Thymus (tissue), 11 donors: ENCODE results near the gene LCE2A. TPM values are rescaled to one million over a fixed set of nuclear protein-coding genes. Genes with fewer than 3 reads are reported as not detected.
"Not testable (repeated sequence)": the region's sequence is repeated elsewhere in the genome, so short reads cannot be mapped to it uniquely, and the experiment has no call there.

Experiments used
- DNase-seq, 9 donors: peaks; one replicate each; pipeline ENCODE4 v3.0.0-alpha.2; 2013; ENCODE audit warnings: low spot score in 9 of 9, low read depth in 6 of 9, missing footprints in 1 of 9
- H3K27ac ChIP-seq, 2 donors: one replicate each; pipeline ENCODE4 v1.5.1; 2013; ENCODE audit warnings: control low read depth in 1 of 2, low read depth in 1 of 2, low read length in 1 of 2, mild to moderate bottlenecking in 1 of 2, moderate library complexity in 1 of 2
- H3K27me3 ChIP-seq, 2 donors: one replicate each; pipeline ENCODE4 v1.5.1; 2013; ENCODE audit warnings: low read length in 1 of 2; ENCODE audit not compliant: control insufficient read depth in 2 of 2, insufficient read depth in 1 of 2
- H3K36me3 ChIP-seq, 2 donors: one replicate each; pipeline ENCODE4 v1.5.1; 2013; ENCODE audit warnings: low read length in 1 of 2, mild to moderate bottlenecking in 1 of 2, moderate library complexity in 1 of 2; ENCODE audit not compliant: control insufficient read depth in 2 of 2, insufficient read depth in 2 of 2
- H3K4me1 ChIP-seq, 2 donors: one replicate each; pipeline ENCODE4 v1.5.1; 2013; ENCODE audit warnings: low read length in 2 of 2; ENCODE audit not compliant: control insufficient read depth in 2 of 2, insufficient read depth in 2 of 2
- H3K4me3 ChIP-seq, 2 donors: one replicate each; pipeline ENCODE4 v1.5.1; 2013; ENCODE audit warnings: low read length in 2 of 2, control low read depth in 1 of 2, mild to moderate bottlenecking in 1 of 2
- H3K9me3 ChIP-seq, 2 donors: one replicate each; pipeline ENCODE4 v1.5.1; 2013; ENCODE audit warnings: low read length in 1 of 2, mild to moderate bottlenecking in 1 of 2; ENCODE audit not compliant: control insufficient read depth in 2 of 2, insufficient read depth in 1 of 2
- WGBS: extraction: QIAGEN DNeasy Blood & Tissue Kit; methylation state at CpG from one replicate; pipeline ENCODE4 v1.1.7; 2013; 5-methylcytosine and 5-hydroxymethylcytosine counted together
- polyA plus RNA-seq: library from polyadenylated mRNA; stranded (reverse); fragments of 200-250 nt; gene quantifications from one replicate; pipeline ENCODE4 v1.2.3, GENCODE V29; 2013
- total RNA-seq: library from RNA; stranded (reverse); fragments of 120-200 nt; gene quantifications from one replicate; pipeline ENCODE4 v1.2.4, GENCODE V29; 2013
- donor health status: healthy.

LCE2A gene
- total and polyA plus RNA-seq, 2 donors = 1.3 TPM; not detected in 1

DNA sequence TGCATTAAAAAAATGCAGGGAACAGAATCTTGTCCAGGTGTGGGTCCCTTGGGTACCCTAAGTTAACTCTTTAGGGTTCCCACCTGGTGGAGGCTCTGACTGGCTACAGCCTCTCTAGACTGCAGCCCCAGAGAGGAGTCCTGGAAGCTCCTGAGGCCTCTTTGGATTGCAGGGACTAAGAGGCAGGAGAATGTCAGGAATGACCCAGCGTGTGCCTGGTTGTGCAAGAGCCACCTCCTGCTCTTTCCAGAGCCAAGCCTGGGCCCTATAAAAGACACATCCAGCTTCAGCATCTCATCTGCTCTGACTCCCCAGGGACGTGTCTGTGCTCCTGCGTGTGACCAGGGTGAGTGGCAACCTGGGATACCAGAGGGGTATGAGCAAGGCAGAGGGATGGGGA lies 23.2 kb upstream of the LCE2A start, which contains the start of gene LCE2C:
Gene LCE2C, plus strand, starts transcription at position 297 of the 400 bp plus-strand sequence. CDS start 737 bp downstream, outside the sequence.
- H3K4me1 ChIP-seq, H3K36me3 ChIP-seq, H3K9me3 ChIP-seq, H3K4me3 ChIP-seq, DNase-seq, H3K27ac ChIP-seq, H3K27me3 ChIP-seq: not testable (repeated sequence)
- 85% methylated on average over 3 of the region's 3 CpGs for WGBS

DNA sequence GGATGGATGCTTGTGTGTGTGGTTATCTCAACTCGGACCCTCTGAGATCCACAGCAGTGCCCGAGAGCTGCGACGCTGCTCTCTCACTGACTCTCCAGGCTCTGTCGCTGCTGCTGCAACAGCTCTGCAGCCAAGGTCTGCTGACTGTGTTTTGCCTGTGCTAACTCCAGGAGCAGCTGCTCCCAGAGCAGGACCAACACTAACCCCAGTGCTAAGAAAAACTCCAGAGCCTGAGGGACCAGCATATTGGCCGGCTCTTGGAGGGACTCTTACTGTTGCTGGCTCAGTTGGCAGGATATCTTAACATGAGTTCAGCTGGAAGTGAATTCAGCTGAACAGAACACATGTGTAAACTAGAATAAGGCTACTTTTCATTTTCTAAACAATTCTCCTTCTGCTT lies 18.7 kb upstream of the LCE2A start:
- DNase-seq = no peak
- no peaks in the 10 kb centered on the region for H3K9me3 ChIP-seq
- 87% methylated on average over 6 of the region's 6 CpGs for WGBS
- no peaks in the 10 kb centered on the region for H3K27me3 ChIP-seq
- H3K4me3 ChIP-seq = no peak overlapping the region
- H3K36me3 ChIP-seq = no peaks in the 10 kb centered on the region
- no peak overlapping the region for H3K27ac ChIP-seq
- H3K4me1 ChIP-seq = no peaks in the 10 kb centered on the region

DNA sequence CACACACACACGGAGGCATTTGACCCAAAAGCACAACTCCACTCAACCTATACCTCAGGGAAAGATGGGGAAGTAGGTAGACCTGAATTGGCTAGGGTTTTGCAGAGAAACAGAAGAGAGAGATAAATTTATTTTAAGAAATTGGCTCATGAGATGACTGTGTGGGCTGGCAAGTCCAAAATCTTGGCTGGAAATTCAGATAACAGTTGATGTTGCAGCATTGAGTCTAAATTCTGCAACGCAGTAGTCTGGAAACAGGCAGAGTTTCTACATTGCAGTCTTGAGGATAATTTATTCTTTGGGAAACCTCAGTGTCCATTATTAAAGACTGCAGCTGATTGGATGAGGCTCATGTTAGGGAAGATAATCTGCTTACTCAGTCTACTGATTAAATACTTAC lies 16.5 kb upstream of the LCE2A start:
- H3K36me3 ChIP-seq = no peaks in the 10 kb centered on the region
- H3K27me3 ChIP-seq = no peaks in the 10 kb centered on the region
- DNase-seq = no peak
- H3K4me1 ChIP-seq = no peaks in the 10 kb centered on the region
- no peak overlapping the region for H3K4me3 ChIP-seq
- no peaks in the 10 kb centered on the region for H3K9me3 ChIP-seq
- H3K27ac ChIP-seq = no peak overlapping the region
- 71% methylated on average over 2 of the region's 2 CpGs for WGBS

DNA sequence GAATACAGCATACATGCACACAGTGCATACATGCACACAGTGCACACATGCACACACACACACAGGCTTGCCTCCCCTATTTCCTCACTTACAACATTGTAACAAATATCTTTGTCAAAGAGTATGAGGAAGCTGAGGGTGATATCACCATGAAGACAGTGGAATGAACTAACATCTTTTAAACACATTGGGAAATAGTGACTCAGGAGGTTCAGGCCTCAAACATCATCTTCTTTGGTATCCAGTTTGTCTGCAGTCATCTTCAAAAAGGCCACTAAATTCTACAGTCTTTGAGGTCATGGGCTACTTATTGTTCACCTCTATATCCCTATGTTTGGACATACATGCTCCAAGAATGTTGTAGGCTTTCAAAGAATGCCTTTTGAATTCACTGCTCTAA lies 14.3 kb upstream of the LCE2A start:
- DNase-seq = no peak
- H3K27me3 ChIP-seq = no peaks in the 10 kb centered on the region
- no peaks in the 10 kb centered on the region for H3K36me3 ChIP-seq

DNA sequence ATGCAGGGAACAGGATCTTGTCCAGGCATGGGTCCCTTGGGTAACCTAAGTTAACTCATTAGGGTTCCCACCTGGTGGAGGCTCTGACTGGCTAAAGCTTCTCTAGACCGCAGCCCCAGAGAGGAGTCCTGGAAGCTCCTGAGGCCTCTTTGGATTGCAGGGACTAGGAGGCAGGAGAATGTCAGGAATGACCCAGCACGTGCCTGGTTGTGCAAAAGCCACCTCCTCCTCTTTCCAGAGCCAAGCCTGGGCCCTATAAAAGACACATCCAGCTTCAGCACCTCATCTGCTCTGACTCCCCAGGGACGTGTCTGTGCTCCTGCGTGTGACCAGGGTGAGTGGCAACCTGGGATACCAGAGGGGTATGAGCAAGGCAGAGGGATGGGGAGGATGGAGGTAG lies 12.3 kb upstream of the LCE2A start, which contains the start of gene LCE2B:
Gene LCE2B, plus strand, starts transcription at position 301 of the 400 bp plus-strand sequence. CDS start 721 bp downstream, outside the sequence.
- 80% methylated on average over 4 of the region's 4 CpGs for WGBS
- not testable (repeated sequence) for H3K4me3 ChIP-seq

More for the DNA sequence above, 14.3 kb upstream of the LCE2A start:
- Histone ChIP-seq H3K9me3 (no peaks in the 10 kb centered on the region), H3K4me3 (no peak overlapping the region), H3K27ac (no peak overlapping the region), H3K4me1 (no peaks in the 10 kb centered on the region)

DNA sequence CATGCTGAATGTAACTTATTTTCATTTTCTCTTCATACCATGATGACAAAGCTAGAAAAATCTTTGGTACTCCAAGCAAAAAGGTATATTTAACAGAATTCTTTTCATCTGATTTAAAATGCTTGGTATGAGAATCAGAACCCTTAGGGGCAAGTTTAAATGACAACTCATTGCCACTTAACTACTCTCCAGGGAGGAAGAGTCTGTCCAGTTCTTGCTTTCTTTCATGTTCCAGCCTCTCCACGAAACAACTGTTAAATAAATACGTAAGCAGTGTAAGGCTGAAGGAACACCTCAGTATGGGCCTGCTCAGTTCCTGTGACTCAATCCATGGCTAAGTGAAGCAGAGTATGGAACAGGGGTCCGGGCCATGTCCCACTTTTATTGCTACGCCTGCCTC lies 1.6 kb downstream of the LCE2A start:
- Histone ChIP-seq H3K4me1 (no peaks in the 10 kb centered on the region), H3K27me3 (no peaks in the 10 kb centered on the region), H3K9me3 (no peaks in the 10 kb centered on the region), H3K4me3 (no peak overlapping the region), H3K27ac (no peak overlapping the region), H3K36me3 (no peaks in the 10 kb centered on the region)
- 91% methylated on average over 4 of the region's 4 CpGs for WGBS
- no peak for DNase-seq

More for the DNA sequence above, 12.3 kb upstream of the LCE2A start, which contains the start of gene LCE2B:
- not testable (repeated sequence) for H3K9me3 ChIP-seq, H3K4me1 ChIP-seq, DNase-seq, H3K27ac ChIP-seq, H3K27me3 ChIP-seq, H3K36me3 ChIP-seq

DNA sequence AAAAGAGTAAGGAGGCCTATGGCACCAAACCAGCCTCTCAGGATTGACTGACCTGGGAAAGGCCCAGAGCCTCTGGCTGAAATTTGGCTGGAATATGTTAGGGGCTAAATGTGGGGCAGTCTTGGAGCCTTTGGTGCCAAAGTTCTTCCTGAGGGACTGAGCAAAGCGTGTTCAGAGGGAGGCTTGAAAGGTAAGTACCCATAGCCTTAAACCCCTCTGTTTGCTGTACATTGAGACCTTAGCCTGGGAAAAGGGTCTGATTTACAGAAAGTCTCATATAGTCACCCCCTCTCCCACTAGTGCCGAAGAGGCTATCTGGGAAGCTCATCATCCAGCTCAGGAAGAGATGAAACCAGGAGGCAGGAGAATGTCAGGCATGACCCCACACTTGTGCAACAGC lies 9.7 kb downstream of the LCE2A start, which contains the start of gene LCE4A:
Gene LCE4A, plus strand, starts transcription at position 301 of the 400 bp plus-strand sequence. CDS start 916 bp downstream, outside the sequence.
- H3K36me3 ChIP-seq = no peaks in the 10 kb centered on the region
- 84% methylated on average over 2 of the region's 2 CpGs for WGBS
- DNase-seq = no peak

DNA sequence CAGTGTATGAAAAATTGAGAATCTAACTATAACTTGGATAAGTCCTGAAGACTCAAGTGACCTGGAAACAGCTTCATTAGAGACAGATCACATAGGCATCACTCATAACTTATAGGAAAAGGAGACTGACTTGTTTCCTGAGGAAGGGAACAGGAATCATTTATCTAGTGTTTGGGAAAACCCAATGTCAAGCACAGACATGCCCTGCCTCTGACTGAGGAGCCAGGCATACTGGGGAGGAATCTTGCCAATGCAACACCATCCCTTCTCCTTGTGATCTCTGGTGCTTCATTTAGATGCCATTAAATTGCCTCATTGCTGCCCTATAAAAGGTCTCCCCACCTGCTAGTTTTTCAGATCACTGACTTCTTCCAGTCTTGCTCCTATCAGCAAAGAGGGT lies 20.1 kb downstream of the LCE2A start:
- no peaks in the 10 kb centered on the region for H3K36me3 ChIP-seq
- H3K4me1 ChIP-seq = no peaks in the 10 kb centered on the region
- no peak overlapping the region for H3K27ac ChIP-seq
- DNase-seq = no peak
- no peaks in the 10 kb centered on the region for H3K27me3 ChIP-seq
- no peaks in the 10 kb centered on the region for H3K9me3 ChIP-seq
- no peak overlapping the region for H3K4me3 ChIP-seq

More for the DNA sequence above, 9.7 kb downstream of the LCE2A start, which contains the start of gene LCE4A:
- Histone ChIP-seq H3K9me3 (no peaks in the 10 kb centered on the region), H3K4me3 (no peak within 1 kb of the TSS), H3K4me1 (no peaks in the 10 kb centered on the region), H3K27ac (no peak within 1 kb of the TSS), H3K27me3 (no peaks in the 10 kb centered on the region)

DNA sequence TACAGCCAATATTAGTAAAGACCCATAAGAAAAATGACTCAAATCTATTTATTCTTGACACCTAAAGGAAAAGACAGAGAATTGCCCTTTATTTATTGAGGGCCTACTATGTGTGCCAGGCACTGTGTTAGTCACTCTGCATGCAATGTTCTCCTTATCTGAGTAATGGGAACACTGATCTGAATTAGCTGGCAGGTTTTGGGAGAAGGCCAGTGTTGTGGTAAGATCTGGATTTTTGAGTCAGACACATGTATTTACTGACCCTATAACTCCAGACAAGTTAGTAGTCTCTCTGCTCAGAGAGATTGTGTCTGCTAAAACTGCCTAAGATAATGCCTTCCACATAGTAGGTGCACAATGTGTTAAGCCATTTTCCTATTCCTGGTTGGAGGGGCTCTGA lies 27.1 kb downstream of the LCE2A start:
- Histone ChIP-seq H3K9me3 (no peaks in the 10 kb centered on the region), H3K4me3 (no peak overlapping the region), H3K27me3 (no peaks in the 10 kb centered on the region), H3K4me1 (no peaks in the 10 kb centered on the region), H3K36me3 (no peaks in the 10 kb centered on the region), H3K27ac (no peak overlapping the region)
- no peak for DNase-seq

DNA sequence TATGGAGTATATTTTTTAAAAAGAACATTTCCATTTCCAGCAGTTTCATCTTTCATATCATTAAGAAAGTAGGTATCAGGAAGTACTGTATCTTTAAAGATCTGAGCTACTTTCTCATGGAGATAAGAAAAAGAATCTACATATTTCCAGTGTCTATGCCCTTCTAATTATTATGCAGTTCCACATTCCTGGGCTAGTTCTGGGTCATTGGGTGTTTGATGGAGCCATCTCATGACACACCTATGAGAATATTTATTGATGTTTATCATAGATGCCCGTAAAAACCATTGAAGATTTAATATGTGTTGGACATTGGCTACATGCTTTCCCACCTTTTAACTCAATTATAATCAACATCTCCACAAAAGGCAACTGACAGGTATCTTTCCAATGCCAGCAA lies 30.8 kb downstream of the LCE2A start:
- 92% methylated on average over 1 of the region's 1 CpG for WGBS
- no peaks in the 10 kb centered on the region for H3K27me3 ChIP-seq
- no peaks in the 10 kb centered on the region for H3K36me3 ChIP-seq
- H3K27ac ChIP-seq = no peak overlapping the region
- H3K4me3 ChIP-seq = no peak overlapping the region
- no peak for DNase-seq
- no peaks in the 10 kb centered on the region for H3K4me1 ChIP-seq
- H3K9me3 ChIP-seq = no peaks in the 10 kb centered on the region
